ENCODE data around the gene ZBED4. TPM values are rescaled to one million over a fixed set of nuclear protein-coding genes. Genes with fewer than 3 reads are reported as not detected.
A peak's percentile ranks its signal among the peaks of the same experiment; 100 is the strongest.

The ZBED4 gene
- total and polyA plus RNA-seq, 2 of the 13 experiments (the other 11 are each of a cell fraction or from before 2014, with no cell fraction given): 5.4 to 9.6 TPM

- TF ChIP-seq IKZF5 (CRISPR knock-in tag; IDR thresholded peaks at IDR 0.05) (no peak), ZNF333 (CRISPR knock-in tag; IDR thresholded peaks at IDR 0.05; ENCODE audit: borderline replicate concordance) (no peak), ZNF225 (CRISPR knock-in tag; IDR thresholded peaks at IDR 0.05) (no peak), ZNF782 (CRISPR knock-in tag; IDR thresholded peaks at IDR 0.05; ENCODE audit: borderline replicate concordance) (no peak), CENPT (CRISPR knock-in tag; IDR thresholded peaks at IDR 0.05; ENCODE audit: low read depth) (no peak), SP5 (CRISPR knock-in tag; IDR thresholded peaks at IDR 0.05; ENCODE audit: borderline replicate concordance, low read depth) (no peak)
Observed at GRCh38 chr22:49856343-49856742, 2.7 kb downstream of the ZBED4 start (continued).

- Histone ChIP-seq H2AFZ (ENCODE audit: low read length) (no peak overlapping the region), H3K4me1 (ENCODE audit: insufficient read depth, low read length) (peaks cover 45% of the 10 kb centered on the region), H3K4me3 (replicated peaks in 1 of 3; ENCODE audit: insufficient read depth in 1 of 3, low read depth in 2 of 3, low read length in 3 of 3) (no peak overlapping the region), H3K4me2 (ENCODE audit: low read depth, low read length) (peak overlapping the region; percentile 45; the same call in 1 of the 2 replicates), H3K9me3 (ENCODE audit: low read length) (no peaks in the 10 kb centered on the region), H3K27me3 (ENCODE audit: control insufficient read depth in 1 of 2, insufficient read depth in 2 of 2, low read length in 2 of 2) (no peaks in the 10 kb centered on the region; a peak in 1 of 5 replicates), H3K27ac (ENCODE audit: extremely low read length, insufficient read depth, low read length) (no peak overlapping the region), H3K79me2 (ENCODE audit: insufficient read depth, low read length) (peaks cover 73% of the 10 kb centered on the region), H3K9ac (ENCODE audit: insufficient read depth, low read depth, low read length) (peak overlapping the region; percentile 11; the same call in 1 of the 2 replicates), H3K36me3 (replicated peaks in 1 of 2; ENCODE audit: control insufficient read depth in 1 of 2, insufficient read depth in 2 of 2, low read length in 2 of 2) (peaks cover 0 to 5% of the 10 kb centered on the region in 2 experiments; a peak in 1 of 5 replicates), H4K20me1 (ENCODE audit: insufficient read depth, low read length) (peaks cover 34% of the 10 kb centered on the region)
- ChIA-PET CTCF (ENCODE audit: low intra/inter-chr PET ratio, low total read pairs) (no interaction called here), POLR2A (interaction anchor here (1.0 kb wide), 2 partner anchors 9 to 31 kb away, joined by 3 read pairs; no protein-coding TSS in a partner anchor)
- intact Hi-C loops (cut with micrococcal nuclease; ENCODE audit: unreplicated experiment) (no loop called here), in situ Hi-C loops (cut with HindIII; ENCODE audit: extremely low pct_ligation_motif_present, low pct_unique_long_range_greater_than_20kb) (no loop called here)
- FAIRE-seq (no peak), DNase-seq (ENCODE audit: low spot score) (no peak), ATAC-seq (no peak)
- 89% methylated on average over 15 of the region's 31 CpGs for WGBS (ENCODE audit: low lambda C conversion rate)
- 0 out of 2 replicates have a peak, but pooled peaks have one; percentile 27 for TF ChIP-seq RBFOX2 (IDR thresholded peaks at IDR 0.05; ENCODE audit: low read depth, low read length)
- no peak for TF ChIP-seq NPAS2 (CRISPR knock-in tag; IDR thresholded peaks at IDR 0.05; ENCODE audit: borderline replicate concordance)
- no TSS peak for BruUV-seq (replicated peaks)
Observed at GRCh38 chr22:49856766-49857618, 3.3 kb downstream of the ZBED4 start.

All from HepG2 (cell line).